Ramos (cell line): ENCODE measurements around the gene VPS13D.

Source experiments
- in situ Hi-C: fragments of 300-500 bp; cut with MboI; formaldehyde crosslinking; loops from one replicate; pipeline ENCODE4 v1.14.3; 2022; ENCODE audit warnings: low sequenced_read_pairs; ENCODE audit not compliant: unreplicated experiment

Gene VPS13D

GRCh38 chr1:12412439-12412838 is 182.6 kb downstream of the VPS13D start:
- in situ Hi-C loops: no loop called here

- in situ Hi-C loops: no loop called here
Observed at GRCh38 chr1:12413664-12414410, 184.0 kb downstream of the VPS13D start.

DNA sequence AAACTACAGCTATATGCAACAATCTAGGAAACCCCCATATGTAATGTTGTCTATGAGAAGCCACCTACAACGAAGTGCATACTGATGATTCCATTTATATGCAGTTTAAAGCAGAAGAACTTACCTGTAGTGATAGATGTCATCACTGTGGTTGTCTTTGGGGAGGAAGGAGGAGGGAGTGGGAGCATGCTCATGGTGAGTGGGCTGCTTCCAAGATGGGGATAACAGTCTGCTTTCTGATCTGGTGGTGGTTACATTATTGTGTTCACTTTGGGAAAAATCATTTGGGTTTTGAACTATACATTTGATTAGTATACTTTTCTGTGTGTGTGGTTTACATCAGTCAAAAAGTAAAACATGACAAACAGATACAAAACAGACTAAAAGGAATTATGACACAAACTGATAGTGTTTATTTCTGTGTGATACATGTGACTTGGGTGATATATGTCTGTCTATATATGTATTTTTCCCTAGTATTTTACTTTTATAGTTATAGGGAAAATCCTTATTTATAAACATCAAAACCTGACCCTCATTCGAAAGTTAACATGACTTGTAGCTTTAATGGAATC is 184.7 kb downstream of the VPS13D start:
- in situ Hi-C loops: no loop called here

DNA sequence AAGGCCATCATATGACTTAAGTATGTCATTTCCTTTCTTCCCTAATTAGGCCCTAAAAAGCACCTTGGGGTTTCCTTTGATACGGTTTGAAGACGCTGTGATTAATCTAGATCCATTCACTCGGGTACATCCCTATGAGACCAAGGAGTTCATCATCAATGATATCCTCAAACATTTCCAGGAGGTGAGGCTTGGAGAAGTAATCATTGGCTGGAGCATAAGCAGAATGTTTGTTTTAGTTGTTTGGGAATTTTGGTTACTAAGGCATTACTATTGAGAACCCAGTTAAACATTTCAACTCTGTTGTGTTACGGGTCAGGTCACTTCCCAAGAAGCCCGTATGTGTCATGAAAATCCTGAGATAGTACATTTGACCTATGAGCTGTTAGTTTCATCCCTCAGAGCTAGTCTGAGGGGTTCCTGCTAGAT is 185.2 kb downstream of the VPS13D start:
- in situ Hi-C loops: no loop called here

DNA sequence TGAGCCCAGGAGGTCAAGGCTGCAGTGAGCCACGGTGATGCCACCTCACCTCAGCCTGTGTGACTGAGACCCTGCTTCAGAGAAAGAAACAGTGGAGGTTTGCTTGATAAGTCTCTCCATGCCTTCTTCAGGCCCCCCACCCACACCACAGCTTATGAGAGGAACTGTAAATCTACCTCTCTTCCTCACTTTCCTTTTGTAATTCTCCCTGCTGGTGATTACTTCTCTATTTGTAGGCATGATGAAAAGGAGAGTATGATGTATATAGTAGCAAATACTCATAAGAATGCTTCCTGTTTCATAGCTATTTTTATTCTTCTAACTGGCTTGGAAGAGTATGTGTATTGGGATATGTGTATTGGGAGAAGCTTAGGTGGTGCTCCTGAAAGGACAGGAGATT is 186.3 kb downstream of the VPS13D start:
- in situ Hi-C loops: no loop called here

- in situ Hi-C loops: no loop called here
Observed at GRCh38 chr1:12416744-12417143, 186.9 kb downstream of the VPS13D start.

DNA sequence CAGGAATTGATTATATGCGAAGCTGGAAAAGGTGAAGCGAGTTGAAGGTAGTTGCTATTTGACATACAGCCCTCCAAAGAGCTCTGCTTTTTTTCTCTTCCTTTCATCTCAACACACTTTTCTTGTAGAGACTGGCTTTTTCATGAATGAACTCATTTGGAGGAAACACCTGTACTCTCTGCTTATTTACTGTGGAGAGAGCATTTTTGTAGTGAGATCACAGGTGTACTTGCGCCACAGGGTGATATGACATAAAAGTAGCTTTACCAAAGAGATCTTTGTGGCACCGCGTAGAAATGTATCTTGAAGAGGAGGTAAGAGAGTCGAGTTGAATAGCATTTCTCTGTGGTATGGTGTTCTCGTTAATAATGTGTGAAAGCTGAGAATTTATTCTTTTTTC is 187.6 kb downstream of the VPS13D start:
- in situ Hi-C loops: no loop called here

- in situ Hi-C loops: no loop called here
Observed at GRCh38 chr1:12420171-12420570, 190.3 kb downstream of the VPS13D start.

GRCh38 chr1:12422488-12422887 is 192.7 kb downstream of the VPS13D start:
- in situ Hi-C loops: no loop called here

- in situ Hi-C loops: no loop called here
Observed at GRCh38 chr1:12424087-12424529, 194.3 kb downstream of the VPS13D start.

GRCh38 chr1:12424793-12425192 is 195.0 kb downstream of the VPS13D start:
- in situ Hi-C loops: no loop called here

DNA sequence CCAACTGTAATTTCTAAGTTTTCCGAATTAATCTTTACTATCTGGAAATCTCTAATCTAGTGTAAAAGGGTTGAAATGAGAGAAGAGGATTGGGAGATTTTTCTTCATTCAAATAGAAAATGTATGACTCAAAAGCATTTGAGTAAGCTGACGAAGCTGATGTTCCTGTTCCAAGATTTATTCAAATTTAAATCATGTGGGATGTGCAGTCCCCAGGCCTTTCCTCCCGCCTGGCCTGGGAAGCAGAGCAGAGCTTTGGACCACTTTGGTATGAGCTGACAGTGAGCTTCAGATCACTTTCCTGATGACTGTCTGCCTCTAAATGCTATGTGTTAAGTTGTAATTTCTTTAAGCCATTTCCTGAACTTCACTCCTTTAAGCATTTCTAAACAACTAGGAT is 196.2 kb downstream of the VPS13D start:
- in situ Hi-C loops: no loop called here

DNA sequence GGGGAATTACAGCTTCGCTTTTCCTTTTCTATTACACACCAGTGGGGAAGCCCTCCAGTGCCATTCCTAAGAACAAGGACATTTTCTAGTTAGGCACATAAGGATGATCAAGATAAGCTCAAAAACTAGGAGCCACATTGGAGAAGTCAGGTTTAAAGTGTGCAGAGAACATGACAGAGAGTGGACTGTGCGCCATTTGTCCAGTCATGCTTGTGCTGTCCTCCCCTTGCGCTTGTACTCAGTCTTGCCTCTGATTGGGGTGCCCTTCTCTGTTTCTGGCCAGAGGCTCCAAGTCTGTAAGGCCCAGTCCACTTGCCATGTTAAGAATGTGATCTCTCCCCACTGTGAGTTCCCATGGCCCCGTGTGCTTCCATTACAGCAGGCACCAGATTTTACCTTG is 198.5 kb downstream of the VPS13D start:
- in situ Hi-C loops: no loop called here

DNA sequence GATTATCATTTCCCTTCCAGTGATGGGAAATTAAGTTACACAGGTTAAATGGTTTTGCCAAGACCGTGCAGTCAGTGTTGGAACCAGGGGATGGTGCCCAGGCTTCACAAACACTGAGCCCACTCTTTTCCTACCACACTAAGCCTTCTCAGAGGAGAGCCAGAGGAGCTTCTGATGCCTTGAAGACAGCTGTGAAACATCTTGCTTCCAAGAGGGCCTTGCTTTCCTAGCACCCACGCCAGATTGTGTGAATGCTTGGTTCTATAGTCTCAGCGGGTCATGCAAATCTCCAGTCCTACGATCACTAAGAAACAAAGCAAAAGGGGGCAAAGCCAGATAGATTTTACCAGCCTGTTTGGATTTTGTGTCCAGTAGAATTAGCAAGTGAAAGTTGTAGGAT is 200.7 kb downstream of the VPS13D start:
- in situ Hi-C loops: no loop called here

GRCh38 chr1:12432897-12433296 is 203.1 kb downstream of the VPS13D start:
- in situ Hi-C loops: no loop called here

DNA sequence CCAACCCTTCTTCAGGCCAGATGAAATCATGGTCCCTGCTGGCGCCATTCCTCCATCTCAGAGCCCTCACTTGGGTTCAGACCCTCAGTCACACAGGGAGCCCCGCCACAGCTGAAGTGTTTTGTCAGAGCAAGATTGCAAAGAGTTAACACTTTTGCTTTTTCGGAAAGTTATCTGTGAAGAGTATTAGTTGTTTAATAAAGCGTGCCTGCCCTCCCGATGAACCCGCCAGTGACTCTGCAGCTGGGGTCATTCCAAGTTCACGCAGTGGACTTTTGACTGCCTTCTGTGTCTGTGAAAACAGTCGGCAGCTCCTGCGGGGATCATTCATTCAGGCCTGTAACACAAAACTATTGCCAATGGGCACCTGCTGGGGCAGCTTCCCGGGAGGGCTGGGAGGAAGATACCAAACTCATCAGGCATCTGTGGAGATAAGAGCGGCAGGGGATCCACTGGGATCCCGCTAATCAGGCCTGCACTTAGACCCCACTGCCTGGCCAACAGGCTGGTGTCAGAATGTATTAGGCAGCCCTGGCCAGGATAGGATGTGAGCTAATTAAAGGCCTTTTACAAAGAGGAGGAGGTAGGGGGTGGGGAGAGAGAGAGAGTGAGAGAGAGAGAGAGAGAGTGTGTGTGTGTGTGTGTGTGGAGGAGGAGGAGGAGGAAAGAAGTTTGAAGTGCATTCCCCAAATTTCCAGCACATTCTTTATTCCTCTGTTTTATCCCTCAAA is 203.7 kb downstream of the VPS13D start:
- in situ Hi-C loops: no loop called here

DNA sequence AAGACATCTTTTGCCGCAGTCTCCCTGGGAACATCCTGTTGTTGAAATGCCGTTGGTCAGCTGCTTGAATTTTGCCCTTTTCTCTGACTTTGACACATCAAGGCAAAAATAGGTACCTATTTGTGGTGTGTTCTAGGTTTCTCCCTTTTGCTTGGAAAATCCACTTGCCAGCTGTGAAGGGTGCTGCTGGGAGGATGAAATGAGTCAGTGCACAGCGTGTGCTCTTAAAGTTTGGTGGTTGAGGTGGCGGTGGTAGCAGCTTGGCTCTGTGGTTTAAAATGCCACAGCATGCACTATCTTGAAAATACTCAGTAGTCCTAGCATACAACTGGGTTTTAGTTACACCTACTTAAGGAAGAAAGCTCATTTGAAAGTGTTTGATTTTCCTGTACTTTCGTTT is 204.3 kb downstream of the VPS13D start:
- in situ Hi-C loops: no loop called here

GRCh38 chr1:12434686-12435085 is 204.9 kb downstream of the VPS13D start:
- in situ Hi-C loops: no loop called here

- in situ Hi-C loops: no loop called here
Observed at GRCh38 chr1:12435639-12436344, 206.0 kb downstream of the VPS13D start.

DNA sequence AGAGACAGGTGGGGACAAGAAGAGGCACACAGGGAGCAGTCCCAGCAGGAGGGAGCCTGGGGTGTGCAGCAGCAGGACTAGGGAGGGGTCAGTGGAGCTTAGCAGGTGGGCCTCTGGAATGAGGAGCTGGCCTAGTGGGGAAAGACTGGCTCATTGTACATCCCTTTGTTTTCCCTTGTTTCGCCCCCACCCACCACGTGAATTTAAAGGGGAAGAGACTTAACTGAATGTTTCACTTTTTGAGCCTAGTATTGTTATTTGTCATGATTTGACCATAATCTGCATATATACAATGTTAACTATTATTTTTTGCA is 206.5 kb downstream of the VPS13D start:
- in situ Hi-C loops: no loop called here
